IMR-90 (cell line): ENCODE data around the gene GDNF. TPM values are rescaled to one million over a fixed set of nuclear protein-coding genes. Genes with fewer than 3 reads are reported as not detected.

ENCODE experiments used
- ATAC-seq: fragments of 200-7000 bp; cut with Tn5 transposase; 2 replicates; pipeline ENCODE4 v1.9.1; 2020; ENCODE audit warnings: low read depth, mild to moderate bottlenecking, moderate library complexity
- Bru-seq: library from RNA; stranded (reverse); fragments of 400-500 nt; gene quantifications from one replicate; lab custom pipeline; 2021; lab: Mats Ljungman, UMichigan
- BruChase-seq, 2 experiments: library from RNA; stranded (reverse); fragments of 400-500 nt; gene quantifications; one replicate each; lab custom pipeline; 2021; lab: Mats Ljungman, UMichigan
- BruUV-seq: library from RNA; stranded (reverse); fragments of 400-500 nt; replicated peaks from 2 replicates; lab custom pipeline; 2021; lab: Mats Ljungman, UMichigan
- CTCF ChIA-PET: fragments of 300-600 bp; formaldehyde crosslinking; extraction: SDS; loops from one replicate; lab custom pipeline; 2021; ENCODE audit warnings: antibody characterized with exemption; lab: Yijun Ruan, JAX
- POLR2A ChIA-PET: fragments of 300-600 bp; sonication (Branson Sonifier 250); formaldehyde crosslinking; loops from one replicate; lab custom pipeline; 2022; ENCODE audit warnings: antibody characterized with exemption; ENCODE audit not compliant: unreplicated experiment; lab: Charles Lee
- DNase-seq: peaks from one replicate; pipeline ENCODE4 v3.0.0; 2013
- H2AFZ ChIP-seq: replicated peaks from 2 replicates; pipeline ENCODE3; 2013; ENCODE audit warnings: low read length, mild to moderate bottlenecking; ENCODE audit not compliant: poor library complexity
- H2AK5ac ChIP-seq: 2 replicates; pipeline ENCODE4 v1.6.1; 2013; ENCODE audit warnings: low read depth, low read length, inconsistent platforms
- H2AK9ac ChIP-seq: replicated peaks from 2 replicates; pipeline ENCODE3; 2013; ENCODE audit warnings: mild to moderate bottlenecking, low read depth, low read length, moderate library complexity; ENCODE audit not compliant: poor library complexity
- H2BK120ac ChIP-seq: 2 replicates; pipeline ENCODE4 v1.6.1; 2013; ENCODE audit warnings: low read depth, low read length, inconsistent platforms
- H2BK15ac ChIP-seq: 3 replicates; pipeline ENCODE4 v1.6.1; 2013; ENCODE audit warnings: low read depth, low read length, inconsistent platforms
- H2BK20ac ChIP-seq: 2 replicates; pipeline ENCODE4 v1.6.1; 2013; ENCODE audit warnings: low read depth, mild to moderate bottlenecking, inconsistent platforms, low read length, moderate library complexity
- H2BK5ac ChIP-seq: 2 replicates; pipeline ENCODE4 v1.6.1; 2013; ENCODE audit warnings: mild to moderate bottlenecking, low read depth, low read length, inconsistent platforms; ENCODE audit not compliant: poor library complexity, severe bottlenecking
- H3K14ac ChIP-seq: replicated peaks from 2 replicates; pipeline ENCODE4 v1.6.1; 2013; ENCODE audit warnings: low read depth, low read length, inconsistent platforms
- H3K18ac ChIP-seq: 2 replicates; pipeline ENCODE4 v1.6.1; 2013; ENCODE audit warnings: low read depth, low read length, control low read depth
- H3K23ac ChIP-seq: 2 replicates; pipeline ENCODE4 v1.6.1; 2013; ENCODE audit warnings: low read depth, low read length, inconsistent platforms
- H3K27ac ChIP-seq: 2 replicates; pipeline ENCODE4 v1.5.1; 2013; ENCODE audit warnings: mild to moderate bottlenecking, control low read depth, low read length; ENCODE audit not compliant: insufficient read depth
- H3K27me3 ChIP-seq: 2 replicates; pipeline ENCODE4 v1.6.1; 2013; ENCODE audit warnings: low read length; ENCODE audit not compliant: control insufficient read depth, insufficient read depth
- H3K36me3 ChIP-seq: 2 replicates; pipeline ENCODE4 v1.6.1; 2013; ENCODE audit warnings: low read length, mixed read lengths; ENCODE audit not compliant: control insufficient read depth, insufficient read depth
- H3K4ac ChIP-seq: 2 replicates; pipeline ENCODE4 v1.6.1; 2013; ENCODE audit warnings: low read depth, low read length, inconsistent platforms
- H3K4me1 ChIP-seq: 2 replicates; pipeline ENCODE4 v1.6.1; 2013; ENCODE audit warnings: low read length, mixed read lengths; ENCODE audit not compliant: control insufficient read depth, insufficient read depth
- H3K4me2 ChIP-seq: 2 replicates; pipeline ENCODE4 v1.6.1; 2013; ENCODE audit warnings: low read depth, mild to moderate bottlenecking, control low read depth, low read length, moderate library complexity
- H3K4me3 ChIP-seq: 2 replicates; pipeline ENCODE4 v1.5.1; 2013; ENCODE audit warnings: low read depth, mild to moderate bottlenecking, control low read depth, low read length, moderate library complexity; ENCODE audit not compliant: insufficient read depth
- H3K56ac ChIP-seq: 2 replicates; pipeline ENCODE4 v1.6.1; 2013; ENCODE audit warnings: low read length, inconsistent platforms; ENCODE audit not compliant: insufficient read depth; ENCODE audit errors: extremely low read depth
- H3K79me1 ChIP-seq, 2 experiments: 2 replicates each; pipeline ENCODE4 v1.6.1; 2013; ENCODE audit warnings: low read length in 2 of 2, inconsistent platforms in 1 of 2, low read depth in 1 of 2
- H3K9ac ChIP-seq: 2 replicates; pipeline ENCODE4 v1.6.1; 2013; ENCODE audit warnings: low read depth, low read length, control low read depth
- H3K9me1 ChIP-seq: 2 replicates; pipeline ENCODE4 v1.6.1; 2013; ENCODE audit warnings: low read length, inconsistent platforms; ENCODE audit not compliant: insufficient read depth
- H3K9me3 ChIP-seq: 2 replicates; pipeline ENCODE4 v1.6.1; 2013; ENCODE audit warnings: low read length; ENCODE audit not compliant: control insufficient read depth, insufficient read depth
- H4K20me1 ChIP-seq: 2 replicates; pipeline ENCODE4 v1.6.1; 2013; ENCODE audit warnings: low read length, inconsistent platforms; ENCODE audit not compliant: insufficient read depth
- H4K5ac ChIP-seq: 2 replicates; pipeline ENCODE4 v1.6.1; 2013; ENCODE audit warnings: mild to moderate bottlenecking, low read depth, low read length, control low read depth
- H4K8ac ChIP-seq, 2 experiments: 2 replicates each; pipeline ENCODE4 v1.6.1; 2013; ENCODE audit warnings: low read depth in 2 of 2, low read length in 2 of 2, control low read depth in 1 of 2, inconsistent platforms in 1 of 2
- H4K91ac ChIP-seq: 2 replicates; pipeline ENCODE4 v1.6.1; 2013; ENCODE audit warnings: low read depth, low read length, inconsistent platforms; ENCODE audit not compliant: insufficient read depth
- BHLHE40 ChIP-seq: fragments of 150-350 bp; IDR thresholded peaks from 2 replicates; pipeline ENCODE4 v1.6.1; 2016; ENCODE audit warnings: mild to moderate bottlenecking, low read depth, low read length
- CEBPB ChIP-seq: IDR thresholded peaks from 2 replicates; pipeline ENCODE4 v1.6.1; 2012; ENCODE audit warnings: low read depth, low read length, improper control_type of control experiment
- CTCF ChIP-seq: conservative IDR thresholded peaks from 2 replicates; pipeline ENCODE4 v1.5.1; 2012; ENCODE audit warnings: mild to moderate bottlenecking, low read depth, low read length, improper control_type of control experiment
- ELK1 ChIP-seq: fragments of 150-350 bp; IDR thresholded peaks from 2 replicates; pipeline ENCODE4 v1.6.1; 2016; ENCODE audit warnings: low read depth, mild to moderate bottlenecking, low read length, moderate library complexity, borderline replicate concordance
- MAFK ChIP-seq: IDR thresholded peaks from 2 replicates; pipeline ENCODE4 v1.6.1; 2012; ENCODE audit warnings: low read depth, low read length, improper control_type of control experiment
- MAZ ChIP-seq: IDR thresholded peaks from 2 replicates; pipeline ENCODE4 v1.6.1; 2012; ENCODE audit warnings: low read depth, mild to moderate bottlenecking, low read length, improper control_type of control experiment, moderate library complexity, borderline replicate concordance
- NFE2L2 ChIP-seq: fragments of 150-350 bp; IDR thresholded peaks from 2 replicates; pipeline ENCODE4 v1.6.1; 2016; ENCODE audit warnings: low read depth, mild to moderate bottlenecking, low read length
- POLR2A ChIP-seq: IDR thresholded peaks from 2 replicates; pipeline ENCODE4 v1.6.1; 2012; ENCODE audit warnings: mild to moderate bottlenecking, low read depth, low read length
- RAD21 ChIP-seq: IDR thresholded peaks from 2 replicates; pipeline ENCODE4 v1.6.1; 2012; ENCODE audit warnings: low read length, improper control_type of control experiment
- RCOR1 ChIP-seq: IDR thresholded peaks from 2 replicates; pipeline ENCODE4 v1.6.1; 2012; ENCODE audit warnings: mild to moderate bottlenecking, low read length, improper control_type of control experiment; ENCODE audit not compliant: insufficient replicate concordance
- RFX5 ChIP-seq: IDR thresholded peaks from 2 replicates; pipeline ENCODE4 v1.8.0; 2012; ENCODE audit warnings: low read depth, mild to moderate bottlenecking, low read length, moderate library complexity
- USF2 ChIP-seq: fragments of 150-350 bp; IDR thresholded peaks from 2 replicates; pipeline ENCODE4 v1.6.1; 2017; ENCODE audit warnings: mild to moderate bottlenecking, antibody characterized with exemption, low read length, low read depth
- WGBS, 2 experiments: methylation state at CpG; one replicate each; pipeline versions ENCODE4 v1.1.5 to v1.1.7; 2013; ENCODE audit warnings: missing lambda C conversion rate in 2 of 2; ENCODE audit not compliant: insufficient read length in 1 of 2; ENCODE audit errors: extremely low coverage in 2 of 2; 5-methylcytosine and 5-hydroxymethylcytosine counted together
- dilution Hi-C: fragments of 300-500 bp; cut with HindIII; formaldehyde crosslinking; loops from one replicate; pipeline ENCODE4 v1.14.3; 2018; ENCODE audit warnings: low sequenced_read_pairs; ENCODE audit not compliant: unreplicated experiment
- in situ Hi-C: fragments of 300-500 bp; cut with MboI; formaldehyde crosslinking; loops from 3 replicates; pipeline ENCODE4 v1.14.3; 2019; ENCODE audit warnings: low sequenced_read_pairs, inconsistent platforms, mixed read lengths
- intact Hi-C: fragments of 100-400 bp; cut with micrococcal nuclease; formaldehyde crosslinking; loops from 2 replicates; pipeline ENCODE4 v1.10.0; 2022
- long read RNA-seq: library from polyadenylated mRNA; unstranded; transcript quantifications from one replicate; pipeline ENCODE4 v2.0.0, GENCODE V29; 2021; ENCODE audit not compliant: unreplicated experiment
- polyA plus RNA-seq, 3 experiments: library from polyadenylated mRNA; depleted of rRNA; stranded (reverse); fragments of >200 nt; gene quantifications; 2 replicates each; pipeline ENCODE4 v1.2.3, GENCODE V29; 2012; ENCODE audit warnings: low replicate concordance in 1 of 3
- total RNA-seq: library from RNA; depleted of rRNA; stranded (reverse); fragments of >200 nt; gene quantifications from 2 replicates; pipeline ENCODE4 v1.2.3, GENCODE V29; 2012; rRNA removed

The GDNF gene
- 0.18 and 0.28 TPM in 2 replicates for total RNA-seq
- 0.82 and 0.85 TPM in 2 replicates for polyA plus RNA-seq (2012; rRNA removed)
- polyA plus RNA-seq (2012; cell fraction: cytosol; rRNA removed): 0.35 and 0.68 TPM in 2 replicates
- 1.6 and 3.3 TPM in 2 replicates for polyA plus RNA-seq (2012; cell fraction: nucleus; rRNA removed; ENCODE audit: low replicate concordance)
- percentile 49 among the genes with signal in this experiment for Bru-seq, nascent RNA
- BruChase-seq, experiment 1, labeled RNA remaining after a 6-hour chase: percentile 28 among the genes with signal in this experiment
- BruChase-seq, experiment 2, labeled RNA remaining after a 2-hour chase: percentile 36 among the genes with signal in this experiment
- long read RNA-seq: 0 reads

GRCh38 chr5:37839407-37840052 lies at the start of gene GDNF:
GDNF (minus strand) TSS chr5:37840041; CDS start chr5:37834796, 5,245 bp downstream.
- ATAC-seq: peak; percentile 63
- peaks cover 3% of the 10 kb centered on the region; the same call in 1 of the 2 replicates for H3K9me1 ChIP-seq
- TF ChIP-seq RFX5: no peak
- no peak for TF ChIP-seq CEBPB
- TF ChIP-seq MAZ: peak; percentile 21; the same call in 1 of the 2 replicates
- no peak for TF ChIP-seq NFE2L2
- TF ChIP-seq ELK1: no peak
- no peak for TF ChIP-seq MAFK
- peak; percentile 19; the same call in 1 of the 2 replicates for TF ChIP-seq RAD21
- no peak for TF ChIP-seq RCOR1
- no peak for TF ChIP-seq USF2
- TF ChIP-seq CTCF: 0 out of 2 replicates have a peak, but pooled peaks have one; percentile 8
- TF ChIP-seq BHLHE40: peak; percentile 90
- TF ChIP-seq POLR2A: no peak

More at GRCh38 chr5:37839407-37840052, at the start of gene GDNF:
- in situ Hi-C loops: loop anchor here (5.0 kb wide), 1 partner anchor 353 kb away; no protein-coding TSS in a partner anchor
- H4K5ac ChIP-seq: no peak within 1 kb of the TSS
- no peak within 1 kb of the TSS for H2AK5ac ChIP-seq
- H4K8ac ChIP-seq: peak within 1 kb of the TSS in 1 of 2 experiments; percentile 2; a peak in 1 of 4 replicates
- H3K9ac ChIP-seq: peak within 1 kb of the TSS; percentile 40
- 0 out of 4 replicates have a peak, but pooled peaks cover 0 to 5% of the 10 kb centered on the region in 2 experiments for H3K79me1 ChIP-seq
- peak within 1 kb of the TSS; percentile 24 for H3K27ac ChIP-seq
- peak within 1 kb of the TSS; percentile 8 for H3K4ac ChIP-seq
- H3K18ac ChIP-seq: no peak within 1 kb of the TSS; the same call in 1 of the 2 replicates
- no TSS peak for BruUV-seq
- peak within 1 kb of the TSS; percentile 87 for H3K4me2 ChIP-seq
- dilution Hi-C loops: no loop called here
- no peaks in the 10 kb centered on the region for H3K36me3 ChIP-seq
- H2BK20ac ChIP-seq: no peak within 1 kb of the TSS
- ChIA-PET POLR2A (no interaction called here), CTCF (no interaction called here)
- peaks cover 9% of the 10 kb centered on the region; the same call in 1 of the 2 replicates for H4K20me1 ChIP-seq
- H4K91ac ChIP-seq: no peak within 1 kb of the TSS
- WGBS, 2 experiments: 2% methylated on average over 43 of the region's 66 CpGs; no CpG with 5 or more reads in 1 of the 2 experiments
- H3K56ac ChIP-seq: no peak within 1 kb of the TSS
- peaks cover 16% of the 10 kb centered on the region; the same call in 1 of the 2 replicates for H3K27me3 ChIP-seq
- peak within 1 kb of the TSS; percentile 55; the same call in 1 of the 2 replicates for H3K14ac ChIP-seq
- H2AFZ ChIP-seq: peak within 1 kb of the TSS; percentile 89
- H3K4me3 ChIP-seq: peak within 1 kb of the TSS; percentile 53
- intact Hi-C loops: loop anchor here (5.0 to 10.0 kb wide), 3 partner anchors 67 to 225 kb away; no protein-coding TSS in a partner anchor
- no peaks in the 10 kb centered on the region for H3K9me3 ChIP-seq
- H3K4me1 ChIP-seq: peaks cover 5% of the 10 kb centered on the region
- DNase-seq: peak; percentile 73
- H2BK5ac ChIP-seq: peak within 1 kb of the TSS; percentile 57
- peak within 1 kb of the TSS; percentile 88 for H2AK9ac ChIP-seq
- no peak within 1 kb of the TSS for H2BK15ac ChIP-seq
- H3K23ac ChIP-seq: peak within 1 kb of the TSS; percentile 52; the same call in 1 of the 2 replicates
- peak within 1 kb of the TSS; percentile 6; the same call in 1 of the 2 replicates for H2BK120ac ChIP-seq
